Neural crest cell (in vitro differentiated cells): ENCODE measurements around the gene ADAMTS2. TPM values are rescaled to one million over a fixed set of nuclear protein-coding genes. Genes with fewer than 3 reads are reported as not detected.

Source experiments
- DNase-seq: peaks from one replicate; pipeline ENCODE4 v3.0.0; 2021; ENCODE audit warnings: low read depth, mixed read lengths, low spot score
- H3K27ac Mint-ChIP-seq: one replicate; pipeline ENCODE4 v1.8.0; 2021; ENCODE audit warnings: mild to moderate bottlenecking, mixed read lengths; ENCODE audit not compliant: unreplicated experiment
- H3K27me3 Mint-ChIP-seq: 2 replicates; pipeline ENCODE4 v1.8.0; 2021; ENCODE audit warnings: low read depth, mild to moderate bottlenecking, mixed read lengths
- H3K36me3 Mint-ChIP-seq: 2 replicates; pipeline ENCODE4 v1.8.0; 2021; ENCODE audit warnings: low read depth, mild to moderate bottlenecking, mixed read lengths
- H3K4me1 Mint-ChIP-seq: 2 replicates; pipeline ENCODE4 v1.8.0; 2021; ENCODE audit warnings: mixed read lengths
- H3K4me3 Mint-ChIP-seq: one replicate; pipeline ENCODE4 v1.8.0; 2021; ENCODE audit warnings: mild to moderate bottlenecking, mixed read lengths
- H3K9me3 Mint-ChIP-seq: 2 replicates; pipeline ENCODE4 v1.8.0; 2021; ENCODE audit warnings: mixed read lengths
- CTCF ChIP-seq: fragments of 200-600 bp; sonication (generic); conservative IDR thresholded peaks from 2 replicates; pipeline ENCODE4 v1.5.0; 2021; ENCODE audit warnings: antibody characterized with exemption, mild to moderate bottlenecking
- long read RNA-seq: library from polyadenylated mRNA; unstranded; transcript quantifications from one replicate; pipeline ENCODE4 v2.0.0, GENCODE V29; 2020
- total RNA-seq: library from RNA; stranded (reverse); gene quantifications from 2 replicates; pipeline ENCODE4 v1.2.1, GENCODE V29; 2021

ADAMTS2 gene
- total RNA-seq = 1.5 and 1.7 TPM in 2 replicates
- long read RNA-seq = 0 reads

GRCh38 chr5:179345433-179346321 is at the start of gene ADAMTS2:
Gene ADAMTS2 (minus strand): TSS chr5:179345461. CDS start chr5:179345328, 133 bp downstream.
- DNase-seq = peak; percentile 32
- Mint-ChIP-seq H3K9me3 (no peaks in the 10 kb centered on the region), H3K4me1 (peaks cover 10% of the 10 kb centered on the region), H3K36me3 (no peaks in the 10 kb centered on the region), H3K27me3 (peaks cover 73% of the 10 kb centered on the region), H3K4me3 (peak within 1 kb of the TSS; percentile 72), H3K27ac (no peak within 1 kb of the TSS)
- TF ChIP-seq CTCF = no peak

GRCh38 chr5:179393078-179393477 is 47.8 kb upstream of the ADAMTS2 start:
- peaks cover 6% of the 10 kb centered on the region for H3K27me3 Mint-ChIP-seq
- H3K9me3 Mint-ChIP-seq = peaks cover 10% of the 10 kb centered on the region
- no peak overlapping the region for H3K4me3 Mint-ChIP-seq
- no peaks in the 10 kb centered on the region for H3K4me1 Mint-ChIP-seq
- H3K27ac Mint-ChIP-seq = no peak overlapping the region
- no peak for TF ChIP-seq CTCF
- peaks cover 9% of the 10 kb centered on the region for H3K36me3 Mint-ChIP-seq
- DNase-seq = no peak

GRCh38 chr5:179387151-179388110 is 42.2 kb upstream of the ADAMTS2 start:
- TF ChIP-seq CTCF = no peak
- Mint-ChIP-seq H3K4me3 (no peak overlapping the region), H3K36me3 (peaks cover 3% of the 10 kb centered on the region), H3K27ac (no peak overlapping the region), H3K27me3 (peaks cover 2% of the 10 kb centered on the region), H3K9me3 (peaks cover 6% of the 10 kb centered on the region), H3K4me1 (no peaks in the 10 kb centered on the region)
- DNase-seq = no peak

- Mint-ChIP-seq H3K27me3 (peaks cover 2% of the 10 kb centered on the region), H3K27ac (no peak overlapping the region), H3K4me1 (no peaks in the 10 kb centered on the region), H3K36me3 (peaks cover 3% of the 10 kb centered on the region), H3K9me3 (peaks cover 5% of the 10 kb centered on the region), H3K4me3 (no peak overlapping the region)
- no peak for TF ChIP-seq CTCF
- DNase-seq = no peak
Measured at GRCh38 chr5:179385914-179386313, 40.7 kb upstream of the ADAMTS2 start.

- TF ChIP-seq CTCF = no peak
- Mint-ChIP-seq H3K4me3 (no peak overlapping the region), H3K36me3 (no peaks in the 10 kb centered on the region), H3K4me1 (no peaks in the 10 kb centered on the region), H3K27ac (no peak overlapping the region), H3K27me3 (no peaks in the 10 kb centered on the region), H3K9me3 (no peaks in the 10 kb centered on the region)
- DNase-seq = no peak
Measured at GRCh38 chr5:179382486-179382885, 37.2 kb upstream of the ADAMTS2 start.
